Measurements from ENCODE around the gene BNIP3.
"Not testable (repeated sequence)": the region's sequence is repeated elsewhere in the genome, so short reads cannot be mapped to it uniquely, and the experiment has no call there.

Gene BNIP3

GRCh38 chr10:132001238-132001972 is 19.7 kb upstream of the BNIP3 start:
- no peak for DNase-seq

- no peak for DNase-seq
Observed at GRCh38 chr10:131998845-131999681, 17.3 kb upstream of the BNIP3 start.

- no peak for DNase-seq
Observed at GRCh38 chr10:131998050-131998844, 16.5 kb upstream of the BNIP3 start.

- DNase-seq, result peak; percentile 28
Observed at GRCh38 chr10:131997366-131998049, 15.8 kb upstream of the BNIP3 start.

GRCh38 chr10:131996466-131997365 is 15.0 kb upstream of the BNIP3 start:
- no peak for DNase-seq

- no peak for DNase-seq
Observed at GRCh38 chr10:131994435-131994834, 12.7 kb upstream of the BNIP3 start.

GRCh38 chr10:131993275-131993674 is 11.6 kb upstream of the BNIP3 start:
- DNase-seq, result no peak

GRCh38 chr10:131991726-131992125 is 10.0 kb upstream of the BNIP3 start:
- no peak for DNase-seq

GRCh38 chr10:131987786-131988185 is 6.1 kb upstream of the BNIP3 start:
- DNase-seq, result not testable (repeated sequence)

GRCh38 chr10:131987301-131987700 is 5.6 kb upstream of the BNIP3 start:
- not testable (repeated sequence) for DNase-seq

- not testable (repeated sequence) for DNase-seq
Observed at GRCh38 chr10:131986851-131987250, 5.1 kb upstream of the BNIP3 start.

GRCh38 chr10:131983780-131984179 is 2.1 kb upstream of the BNIP3 start:
- peak; percentile 68 for DNase-seq

- DNase-seq, result no peak
Observed at GRCh38 chr10:131982796-131983195, 1.1 kb upstream of the BNIP3 start.

- no peak for DNase-seq
Observed at GRCh38 chr10:131982185-131982756, 548 bp upstream of the BNIP3 start.

- DNase-seq, result no peak
Observed at GRCh38 chr10:131980761-131981428, 828 bp downstream of the BNIP3 start.

GRCh38 chr10:131980321-131980720 is 1.4 kb downstream of the BNIP3 start:
- no peak for DNase-seq

GRCh38 chr10:131979821-131980270 is 1.9 kb downstream of the BNIP3 start:
- DNase-seq, result peak; percentile 10

- no peak for DNase-seq
Observed at GRCh38 chr10:131979336-131979735, 2.4 kb downstream of the BNIP3 start.

GRCh38 chr10:131978851-131979250 is 2.9 kb downstream of the BNIP3 start:
- DNase-seq, result no peak

GRCh38 chr10:131978366-131978765 is 3.4 kb downstream of the BNIP3 start:
- DNase-seq, result no peak
